Measurements from ENCODE around the gene SPATA16. TPM values are rescaled to one million over a fixed set of nuclear protein-coding genes. Genes with fewer than 3 reads are reported as not detected.

Gene SPATA16
- total and polyA plus RNA-seq, 2 experiments from 2014 or later = not detected

DNA sequence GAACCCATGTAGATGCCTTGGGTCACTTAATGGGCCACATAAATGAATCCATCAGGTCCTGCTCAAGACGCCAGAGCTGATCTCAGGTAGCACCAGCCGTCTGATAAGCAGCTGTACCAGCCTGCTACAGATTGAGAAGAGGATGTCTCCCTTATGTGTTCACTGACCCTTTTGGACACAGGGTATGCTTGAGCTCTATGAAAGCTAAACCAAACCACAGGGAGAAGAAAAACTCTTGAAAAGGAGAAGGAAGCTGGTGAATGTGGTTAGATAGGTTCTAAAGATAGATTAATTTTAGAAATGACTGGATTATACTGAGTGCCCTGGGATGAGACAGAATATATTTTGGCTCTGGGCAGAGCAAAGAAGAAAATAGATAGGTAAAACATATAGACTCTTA, 187.5 kb downstream of the SPATA16 start (continued):
- TF ChIP-seq, protein P1, sequence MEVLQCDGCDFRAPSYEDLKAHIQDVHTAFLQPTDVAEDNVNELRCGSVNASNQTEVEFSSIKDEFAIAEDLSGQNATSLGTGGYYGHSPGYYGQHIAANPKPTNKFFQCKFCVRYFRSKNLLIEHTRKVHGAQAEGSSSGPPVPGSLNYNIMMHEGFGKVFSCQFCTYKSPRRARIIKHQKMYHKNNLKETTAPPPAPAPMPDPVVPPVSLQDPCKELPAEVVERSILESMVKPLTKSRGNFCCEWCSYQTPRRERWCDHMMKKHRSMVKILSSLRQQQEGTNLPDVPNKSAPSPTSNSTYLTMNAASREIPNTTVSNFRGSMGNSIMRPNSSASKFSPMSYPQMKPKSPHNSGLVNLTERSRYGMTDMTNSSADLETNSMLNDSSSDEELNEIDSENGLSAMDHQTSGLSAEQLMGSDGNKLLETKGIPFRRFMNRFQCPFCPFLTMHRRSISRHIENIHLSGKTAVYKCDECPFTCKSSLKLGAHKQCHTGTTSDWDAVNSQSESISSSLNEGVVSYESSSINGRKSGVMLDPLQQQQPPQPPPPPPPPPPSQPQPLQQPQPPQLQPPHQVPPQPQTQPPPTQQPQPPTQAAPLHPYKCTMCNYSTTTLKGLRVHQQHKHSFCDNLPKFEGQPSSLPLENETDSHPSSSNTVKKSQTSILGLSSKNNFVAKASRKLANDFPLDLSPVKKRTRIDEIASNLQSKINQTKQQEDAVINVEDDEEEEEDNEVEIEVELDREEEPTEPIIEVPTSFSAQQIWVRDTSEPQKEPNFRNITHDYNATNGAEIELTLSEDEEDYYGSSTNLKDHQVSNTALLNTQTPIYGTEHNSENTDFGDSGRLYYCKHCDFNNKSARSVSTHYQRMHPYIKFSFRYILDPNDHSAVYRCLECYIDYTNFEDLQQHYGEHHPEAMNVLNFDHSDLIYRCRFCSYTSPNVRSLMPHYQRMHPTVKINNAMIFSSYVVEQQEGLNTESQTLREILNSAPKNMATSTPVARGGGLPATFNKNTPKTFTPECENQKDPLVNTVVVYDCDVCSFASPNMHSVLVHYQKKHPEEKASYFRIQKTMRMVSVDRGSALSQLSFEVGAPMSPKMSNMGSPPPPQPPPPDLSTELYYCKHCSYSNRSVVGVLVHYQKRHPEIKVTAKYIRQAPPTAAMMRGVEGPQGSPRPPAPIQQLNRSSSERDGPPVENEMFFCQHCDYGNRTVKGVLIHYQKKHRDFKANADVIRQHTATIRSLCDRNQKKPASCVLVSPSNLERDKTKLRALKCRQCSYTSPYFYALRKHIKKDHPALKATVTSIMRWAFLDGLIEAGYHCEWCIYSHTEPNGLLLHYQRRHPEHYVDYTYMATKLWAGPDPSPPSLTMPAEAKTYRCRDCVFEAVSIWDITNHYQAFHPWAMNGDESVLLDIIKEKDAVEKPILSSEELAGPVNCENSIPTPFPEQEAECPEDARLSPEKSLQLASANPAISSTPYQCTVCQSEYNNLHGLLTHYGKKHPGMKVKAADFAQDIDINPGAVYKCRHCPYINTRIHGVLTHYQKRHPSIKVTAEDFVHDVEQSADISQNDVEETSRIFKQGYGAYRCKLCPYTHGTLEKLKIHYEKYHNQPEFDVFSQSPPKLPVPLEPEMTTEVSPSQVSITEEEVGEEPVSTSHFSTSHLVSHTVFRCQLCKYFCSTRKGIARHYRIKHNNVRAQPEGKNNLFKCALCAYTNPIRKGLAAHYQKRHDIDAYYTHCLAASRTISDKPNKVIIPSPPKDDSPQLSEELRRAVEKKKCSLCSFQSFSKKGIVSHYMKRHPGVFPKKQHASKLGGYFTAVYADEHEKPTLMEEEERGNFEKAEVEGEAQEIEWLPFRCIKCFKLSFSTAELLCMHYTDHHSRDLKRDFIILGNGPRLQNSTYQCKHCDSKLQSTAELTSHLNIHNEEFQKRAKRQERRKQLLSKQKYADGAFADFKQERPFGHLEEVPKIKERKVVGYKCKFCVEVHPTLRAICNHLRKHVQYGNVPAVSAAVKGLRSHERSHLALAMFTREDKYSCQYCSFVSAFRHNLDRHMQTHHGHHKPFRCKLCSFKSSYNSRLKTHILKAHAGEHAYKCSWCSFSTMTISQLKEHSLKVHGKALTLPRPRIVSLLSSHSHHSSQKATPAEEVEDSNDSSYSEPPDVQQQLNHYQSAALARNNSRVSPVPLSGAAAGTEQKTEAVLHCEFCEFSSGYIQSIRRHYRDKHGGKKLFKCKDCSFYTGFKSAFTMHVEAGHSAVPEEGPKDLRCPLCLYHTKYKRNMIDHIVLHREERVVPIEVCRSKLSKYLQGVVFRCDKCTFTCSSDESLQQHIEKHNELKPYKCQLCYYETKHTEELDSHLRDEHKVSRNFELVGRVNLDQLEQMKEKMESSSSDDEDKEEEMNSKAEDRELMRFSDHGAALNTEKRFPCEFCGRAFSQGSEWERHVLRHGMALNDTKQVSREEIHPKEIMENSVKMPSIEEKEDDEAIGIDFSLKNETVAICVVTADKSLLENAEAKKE (CRISPR knock-in tag; IDR thresholded peaks at IDR 0.05) = no peak
- TF ChIP-seq, protein P2, sequence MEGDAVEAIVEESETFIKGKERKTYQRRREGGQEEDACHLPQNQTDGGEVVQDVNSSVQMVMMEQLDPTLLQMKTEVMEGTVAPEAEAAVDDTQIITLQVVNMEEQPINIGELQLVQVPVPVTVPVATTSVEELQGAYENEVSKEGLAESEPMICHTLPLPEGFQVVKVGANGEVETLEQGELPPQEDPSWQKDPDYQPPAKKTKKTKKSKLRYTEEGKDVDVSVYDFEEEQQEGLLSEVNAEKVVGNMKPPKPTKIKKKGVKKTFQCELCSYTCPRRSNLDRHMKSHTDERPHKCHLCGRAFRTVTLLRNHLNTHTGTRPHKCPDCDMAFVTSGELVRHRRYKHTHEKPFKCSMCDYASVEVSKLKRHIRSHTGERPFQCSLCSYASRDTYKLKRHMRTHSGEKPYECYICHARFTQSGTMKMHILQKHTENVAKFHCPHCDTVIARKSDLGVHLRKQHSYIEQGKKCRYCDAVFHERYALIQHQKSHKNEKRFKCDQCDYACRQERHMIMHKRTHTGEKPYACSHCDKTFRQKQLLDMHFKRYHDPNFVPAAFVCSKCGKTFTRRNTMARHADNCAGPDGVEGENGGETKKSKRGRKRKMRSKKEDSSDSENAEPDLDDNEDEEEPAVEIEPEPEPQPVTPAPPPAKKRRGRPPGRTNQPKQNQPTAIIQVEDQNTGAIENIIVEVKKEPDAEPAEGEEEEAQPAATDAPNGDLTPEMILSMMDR (conservative IDR thresholded peaks at IDR 0.05; ENCODE audit: low read depth in 2 of 2) = no peak
- no peak for TF ChIP-seq POLR2AphosphoS5 (IDR thresholded peaks at IDR 0.05; ENCODE audit: low read depth)
- TF ChIP-seq NANOG (IDR thresholded peaks at IDR 0.05; ENCODE audit: borderline replicate concordance) = no peak

DNA sequence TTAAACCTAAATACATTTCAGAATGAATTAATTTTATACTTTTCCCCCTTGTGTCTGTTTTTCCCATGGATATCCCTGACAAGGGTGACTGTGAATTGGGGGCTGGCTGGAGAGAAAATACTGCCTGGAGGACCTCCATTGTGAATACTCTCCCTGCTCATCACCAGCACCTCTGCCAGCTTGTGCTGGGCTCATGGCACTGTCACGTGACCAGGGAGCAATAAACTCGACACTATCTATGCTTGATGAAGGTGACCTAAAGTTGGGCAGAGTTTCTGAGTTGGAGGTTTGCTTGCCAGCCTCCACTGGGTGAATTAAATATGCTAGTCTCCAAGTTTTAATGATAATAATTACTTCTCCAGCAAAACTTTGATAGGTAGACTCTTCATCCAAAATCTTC, 189.5 kb downstream of the SPATA16 start:
- H3K27ac ChIP-seq (ENCODE audit: low read depth) = no peak overlapping the region
- no peaks in the 10 kb centered on the region for H3K27me3 ChIP-seq (ENCODE audit: insufficient read depth)
- no peaks in the 10 kb centered on the region for H3K9me2 ChIP-seq (ENCODE audit: insufficient read depth)
- H3K4me1 ChIP-seq (ENCODE audit: insufficient read depth) = peaks cover 5% of the 10 kb centered on the region; the same call in 1 of the 2 replicates
- H3K4me3 ChIP-seq = no peak overlapping the region
- peaks cover 3% of the 10 kb centered on the region; the same call in 1 of the 3 replicates for H3K4me1 Mint-ChIP-seq
- no peak overlapping the region for H3K4me2 ChIP-seq
- no peaks in the 10 kb centered on the region for H3K36me3 Mint-ChIP-seq (ENCODE audit: low read depth)
- H3K36me3 ChIP-seq (ENCODE audit: insufficient read depth) = no peaks in the 10 kb centered on the region
- ATAC-seq (no peak), DNase-seq (ENCODE audit: low spot score) (no peak)
- H2AFZ ChIP-seq = no peak overlapping the region
- H3K9me3 Mint-ChIP-seq = no peaks in the 10 kb centered on the region
- H3K27ac Mint-ChIP-seq = no peak overlapping the region
- TF ChIP-seq EZH2 (IDR thresholded peaks at IDR 0.05; ENCODE audit: low read depth, unreplicated experiment) (no peak), ZNF331 (CRISPR knock-in tag; IDR thresholded peaks at IDR 0.05; ENCODE audit: low read depth) (no peak), ZNF114 (CRISPR knock-in tag; IDR thresholded peaks at IDR 0.05) (no peak), POLR2AphosphoS5 (IDR thresholded peaks at IDR 0.05; ENCODE audit: low read depth) (no peak), JUNB (IDR thresholded peaks at IDR 0.05; ENCODE audit: unreplicated experiment) (no peak)
- TF ChIP-seq, protein P1 (CRISPR knock-in tag; IDR thresholded peaks at IDR 0.05) = no peak
- H3K4me3 Mint-ChIP-seq = no peak overlapping the region
- H3F3A ChIP-seq (replicated peaks; ENCODE audit: low read depth) = no peaks in the 10 kb centered on the region
- H4K20me1 ChIP-seq (replicated peaks; ENCODE audit: insufficient read depth) = no peaks in the 10 kb centered on the region
- H3K27me3 Mint-ChIP-seq (ENCODE audit: insufficient read depth, low read depth, poor library complexity) = no peaks in the 10 kb centered on the region
- no peaks in the 10 kb centered on the region for H3K79me2 ChIP-seq (replicated peaks; ENCODE audit: insufficient read depth)
